ENCODE results near the gene DHX8. TPM values are rescaled to one million over a fixed set of nuclear protein-coding genes. Genes with fewer than 3 reads are reported as not detected.

The DHX8 gene
- total RNA-seq, 1 donor from 2014 or later = 48.2 TPM

DNA sequence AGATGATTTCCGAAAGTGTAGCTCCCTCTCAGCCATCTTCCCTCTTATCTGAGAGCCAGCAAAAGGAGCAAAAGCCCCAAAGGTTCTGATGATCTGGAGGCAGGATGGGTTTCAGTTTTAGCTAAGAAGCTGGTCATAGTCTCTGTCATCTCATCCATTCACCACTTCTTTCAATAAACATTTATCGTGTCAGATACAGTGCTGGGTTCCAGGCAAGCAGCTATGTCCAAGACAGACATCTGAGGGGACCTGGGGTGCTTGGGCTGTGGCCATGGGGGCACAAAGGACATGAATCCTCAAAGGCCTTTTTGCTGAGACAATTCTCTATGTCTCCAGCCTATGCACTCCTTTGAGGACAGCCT lies 63.4 kb downstream of the DHX8 start:
- DNase-seq (ENCODE audit: low read depth in 2 of 2) = no peak

- no peak for DNase-seq (ENCODE audit: low read depth in 2 of 2)
These were observed 64.0 kb downstream of the DHX8 start for GRCh38 chr17:43547659-43548256.

GRCh38 chr17:43548689-43549379 lies 65.1 kb downstream of the DHX8 start:
- DNase-seq (ENCODE audit: low read depth in 2 of 2) = no peak

DNA sequence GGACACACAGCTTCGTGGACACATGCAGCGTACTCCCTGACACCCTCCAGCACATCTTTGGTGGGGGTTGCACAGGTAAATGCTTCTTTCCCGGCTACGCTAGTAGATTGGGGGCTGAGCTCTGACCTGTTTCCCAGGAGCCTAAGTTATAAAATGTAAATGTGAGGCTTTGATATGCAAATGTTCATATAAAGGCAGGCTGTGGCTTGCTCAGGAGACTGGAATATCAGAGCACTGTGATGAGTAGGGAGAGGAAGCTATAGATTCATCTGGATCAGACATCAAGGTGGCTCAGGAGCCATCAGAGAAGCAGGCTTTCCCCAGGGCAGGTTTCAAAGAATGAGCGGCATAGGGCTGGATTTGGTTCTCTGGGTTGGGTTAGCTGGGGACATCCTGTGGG lies 65.7 kb downstream of the DHX8 start:
- no peak for DNase-seq (ENCODE audit: low read depth in 2 of 2)

GRCh38 chr17:43550754-43551153 lies 67.0 kb downstream of the DHX8 start:
- no peak for DNase-seq (ENCODE audit: low read depth in 2 of 2)

GRCh38 chr17:43552229-43552837 lies 68.6 kb downstream of the DHX8 start:
- no peak for DNase-seq (ENCODE audit: low read depth in 2 of 2)

DNA sequence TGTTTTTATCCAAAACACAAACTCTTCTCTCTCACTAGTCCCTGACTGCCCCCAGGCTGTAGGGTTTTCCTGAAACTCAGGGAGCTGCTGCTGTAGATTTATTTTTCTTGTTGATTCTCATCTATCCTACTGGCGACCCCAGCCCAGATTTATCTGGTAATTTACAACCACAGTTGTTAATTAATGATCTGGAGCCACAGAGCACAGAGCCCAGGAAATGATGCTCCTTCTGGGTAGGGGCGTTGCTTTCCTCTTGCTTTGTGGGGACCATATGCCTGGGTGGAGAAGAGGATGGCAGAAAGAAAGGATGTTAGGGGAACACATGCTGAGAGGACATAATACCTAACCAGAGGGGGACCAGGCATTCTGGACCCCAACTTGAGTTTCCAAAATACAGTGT lies 69.8 kb downstream of the DHX8 start:
- DNase-seq (ENCODE audit: low read depth in 2 of 2) = no peak

GRCh38 chr17:43554857-43555256 lies 71.1 kb downstream of the DHX8 start:
- DNase-seq (ENCODE audit: low read depth in 2 of 2) = no peak

DNA sequence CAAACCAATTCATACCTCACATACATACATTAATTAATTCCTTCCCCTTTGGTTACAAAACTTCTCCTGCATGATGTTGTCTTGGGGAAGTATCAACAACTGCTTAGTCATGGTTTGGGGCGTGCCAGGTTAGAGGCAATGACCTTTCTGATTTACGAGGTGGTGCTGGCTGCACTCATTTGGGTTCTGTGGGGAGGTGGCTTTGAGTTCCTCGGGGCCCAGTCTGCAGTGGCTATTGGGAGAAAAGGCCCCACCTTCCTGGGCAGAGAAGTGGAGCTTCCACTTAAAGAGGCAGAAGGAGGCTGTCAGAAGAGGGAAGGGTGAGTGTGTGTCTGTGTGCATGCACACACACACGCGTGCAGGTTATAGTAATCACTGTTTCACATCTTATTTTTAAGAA lies 72.5 kb downstream of the DHX8 start:
- DNase-seq (ENCODE audit: low read depth in 2 of 2) = no peak

DNA sequence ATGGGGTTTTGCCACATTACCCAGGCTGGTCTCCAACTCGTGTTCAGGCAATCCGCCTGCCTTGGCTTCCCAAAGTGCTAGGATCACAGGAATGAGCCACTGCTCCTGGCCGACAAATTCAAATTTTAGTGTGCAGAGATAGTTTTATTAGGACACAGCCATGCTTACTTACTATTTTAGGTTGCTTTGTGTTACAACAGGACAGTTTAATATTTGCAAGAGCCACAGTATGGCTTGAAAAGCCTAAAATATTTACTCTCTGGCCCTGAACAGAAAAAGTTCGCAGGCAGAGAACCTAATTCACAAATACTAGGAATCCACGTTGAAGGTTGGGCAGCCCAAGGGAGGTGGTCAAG lies 75.0 kb downstream of the DHX8 start:
- DNase-seq (ENCODE audit: low read depth in 2 of 2) = no peak

- DNase-seq (ENCODE audit: low read depth in 2 of 2) = no peak
These were observed 75.5 kb downstream of the DHX8 start for GRCh38 chr17:43559161-43559816.

GRCh38 chr17:43560461-43561427 lies 77.0 kb downstream of the DHX8 start:
- no peak for DNase-seq (ENCODE audit: low read depth in 2 of 2)

- DNase-seq (ENCODE audit: low read depth in 2 of 2) = no peak
These were observed 79.2 kb downstream of the DHX8 start for GRCh38 chr17:43562679-43563599.

- DNase-seq (ENCODE audit: low read depth in 2 of 2) = no peak
These were observed 80.1 kb downstream of the DHX8 start for GRCh38 chr17:43563600-43564594.

DNA sequence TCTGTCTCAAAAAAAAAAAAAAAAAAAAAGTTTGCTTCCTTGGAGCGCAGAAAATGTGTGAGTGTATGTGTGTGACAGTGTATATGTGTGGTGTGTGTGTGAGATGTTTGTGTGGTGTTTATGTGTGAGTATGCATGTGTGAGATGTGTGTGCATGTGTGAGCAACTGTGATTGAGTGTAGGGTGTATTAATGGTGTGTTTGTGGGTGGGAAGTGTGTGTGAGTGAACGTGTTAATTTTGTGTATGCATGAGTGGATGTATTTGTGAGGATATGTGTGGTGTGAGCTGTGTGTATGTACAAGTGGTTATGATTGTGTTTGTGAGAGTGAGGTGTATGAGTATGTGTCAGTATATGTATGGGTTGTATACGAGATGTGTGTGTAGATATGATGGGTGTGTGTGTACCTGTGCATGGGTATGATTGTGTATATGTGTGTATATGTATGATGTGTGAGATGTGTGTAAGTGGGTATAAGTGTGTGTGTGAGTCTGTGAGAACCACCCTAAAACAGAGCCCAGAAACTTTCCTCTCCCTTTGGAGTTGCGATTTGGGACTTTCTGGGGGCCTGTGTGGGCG lies 84.8 kb downstream of the DHX8 start:
- no peak for DNase-seq (ENCODE audit: low read depth in 2 of 2)

- DNase-seq (ENCODE audit: low read depth in 2 of 2) = no peak
These were observed 86.7 kb downstream of the DHX8 start for GRCh38 chr17:43570518-43570928.

- DNase-seq (ENCODE audit: low read depth in 2 of 2) = no peak
These were observed 88.7 kb downstream of the DHX8 start for GRCh38 chr17:43572368-43572980.

- DNase-seq (ENCODE audit: low read depth in 2 of 2) = no peak
These were observed 90.0 kb downstream of the DHX8 start for GRCh38 chr17:43573579-43574321.
